ENCODE measurements around the gene MAGEA12.
"Not testable (repeated sequence)": the region's sequence is repeated elsewhere in the genome, so short reads cannot be mapped to it uniquely, and the experiment has no call there.

MAGEA12 gene

DNA sequence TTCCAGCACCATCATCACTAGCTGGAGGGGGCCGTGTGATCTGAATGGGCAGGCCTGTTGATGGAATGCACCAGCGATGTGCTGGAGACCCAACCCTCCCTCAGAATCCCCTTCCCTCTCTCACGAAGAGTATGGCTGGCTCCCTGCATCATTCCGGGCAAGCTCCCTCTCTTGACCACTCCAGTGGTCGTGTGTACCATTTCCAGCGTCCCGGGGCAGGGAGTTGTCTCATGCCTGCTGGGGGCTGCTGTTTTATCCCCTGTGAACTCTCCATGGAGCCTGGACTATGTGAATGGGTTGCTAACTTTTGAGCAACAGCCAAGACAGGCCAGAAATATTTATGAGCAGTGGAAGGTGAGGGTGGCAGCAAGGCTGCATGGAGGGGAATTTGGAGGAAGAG, 8.1 kb upstream of the MAGEA12 start:
- Histone ChIP-seq H3K9ac (ENCODE audit: insufficient read length, low read depth) (no peak overlapping the region), H3K4me3 (ENCODE audit: insufficient read length, low read depth) (no peak overlapping the region), H3K9me3 (ENCODE audit: insufficient read depth, low read length) (no peaks in the 10 kb centered on the region), H3K4me1 (ENCODE audit: insufficient read depth, insufficient read length) (no peaks in the 10 kb centered on the region), H3K36me3 (ENCODE audit: insufficient read depth, insufficient read length, low read length) (no peaks in the 10 kb centered on the region), H3K27me3 (ENCODE audit: insufficient read depth, insufficient read length) (no peaks in the 10 kb centered on the region)
- peak; percentile 0 for DNase-seq (ENCODE audit: low read depth, low spot score)
- TF ChIP-seq ZNF274 (IDR thresholded peaks at IDR 0.05; ENCODE audit: low read depth, low read length) (no peak), YY1 (IDR thresholded peaks at IDR 0.05; ENCODE audit: insufficient read depth, insufficient read length) (no peak), SUZ12 (IDR thresholded peaks at IDR 0.05; ENCODE audit: extremely low read depth, insufficient read depth, insufficient read length) (no peak)

DNA sequence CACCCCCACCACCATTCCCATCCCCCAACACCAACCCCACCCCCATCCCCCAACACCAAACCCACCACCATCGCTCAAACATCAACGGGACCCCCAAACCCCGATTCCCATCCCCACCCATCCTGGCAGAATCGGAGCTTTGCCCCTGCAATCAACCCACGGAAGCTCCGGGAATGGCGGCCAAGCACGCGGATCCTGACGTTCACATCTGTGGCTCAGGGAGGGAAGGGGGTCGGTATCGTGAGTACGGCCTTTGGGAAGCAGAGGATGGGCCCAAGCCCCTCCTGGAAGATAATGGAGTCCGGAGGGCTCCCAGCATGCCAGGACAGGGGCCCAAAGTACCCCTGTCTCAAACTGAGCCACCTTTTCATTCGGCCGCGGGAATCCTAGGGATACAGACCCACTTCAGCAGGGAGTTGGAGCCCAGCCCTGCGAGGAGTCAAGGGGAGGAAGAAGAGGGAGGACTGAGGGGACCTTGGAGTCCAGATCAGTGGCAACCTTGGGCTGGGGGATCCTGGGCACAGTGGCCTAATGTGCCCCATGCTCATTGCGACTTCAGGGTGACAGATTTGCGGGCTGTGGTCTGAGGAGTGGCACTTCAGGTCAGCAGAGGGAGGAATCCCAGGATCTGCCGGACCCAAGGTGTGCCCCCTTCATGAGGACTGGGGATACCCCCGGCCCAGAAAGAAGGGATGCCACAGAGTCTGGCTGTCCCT, 744 bp downstream of the MAGEA12 start:
- DNase-seq (ENCODE audit: low read depth, low spot score); H3K9me3 ChIP-seq (ENCODE audit: insufficient read depth, low read length); H3K36me3 ChIP-seq (ENCODE audit: insufficient read depth, insufficient read length, low read length); H3K4me3 ChIP-seq (ENCODE audit: insufficient read length, low read depth); H3K27me3 ChIP-seq (ENCODE audit: insufficient read depth, insufficient read length); H3K4me1 ChIP-seq (ENCODE audit: insufficient read depth, insufficient read length); H3K9ac ChIP-seq (ENCODE audit: insufficient read length, low read depth): not testable (repeated sequence)

DNA sequence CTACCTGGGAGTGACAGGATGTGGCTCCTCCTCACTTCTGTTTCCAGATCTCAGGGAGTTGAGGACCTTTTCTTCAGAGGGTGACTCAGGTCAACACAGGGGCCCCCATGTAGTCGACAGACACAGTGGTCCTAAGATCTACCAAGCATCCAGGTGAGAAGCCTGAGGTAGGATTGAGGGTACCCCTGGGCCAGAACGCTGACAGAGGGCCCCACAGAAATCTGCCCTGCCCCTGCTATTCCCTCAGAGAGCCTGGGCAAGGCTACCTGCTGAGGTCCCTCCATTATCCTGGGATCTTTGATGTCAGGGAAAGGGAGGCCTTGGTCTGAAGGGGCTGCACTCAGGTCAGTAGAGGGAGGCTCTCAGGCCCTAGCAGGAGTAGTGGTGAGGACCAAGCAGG, 1.5 kb downstream of the MAGEA12 start:
- no peak for DNase-seq (ENCODE audit: low read depth, low spot score)
- no peak overlapping the region for H3K9ac ChIP-seq (ENCODE audit: insufficient read length, low read depth)
- no peaks in the 10 kb centered on the region for H3K27me3 ChIP-seq (ENCODE audit: insufficient read depth, insufficient read length)
- H3K4me1 ChIP-seq (ENCODE audit: insufficient read depth, insufficient read length) = no peaks in the 10 kb centered on the region
- no peaks in the 10 kb centered on the region for H3K9me3 ChIP-seq (ENCODE audit: insufficient read depth, low read length)
- H3K36me3 ChIP-seq (ENCODE audit: insufficient read depth, insufficient read length, low read length) = no peaks in the 10 kb centered on the region
- no peak overlapping the region for H3K4me3 ChIP-seq (ENCODE audit: insufficient read length, low read depth)
- TF ChIP-seq YY1 (IDR thresholded peaks at IDR 0.05; ENCODE audit: insufficient read depth, insufficient read length) = no peak

DNA sequence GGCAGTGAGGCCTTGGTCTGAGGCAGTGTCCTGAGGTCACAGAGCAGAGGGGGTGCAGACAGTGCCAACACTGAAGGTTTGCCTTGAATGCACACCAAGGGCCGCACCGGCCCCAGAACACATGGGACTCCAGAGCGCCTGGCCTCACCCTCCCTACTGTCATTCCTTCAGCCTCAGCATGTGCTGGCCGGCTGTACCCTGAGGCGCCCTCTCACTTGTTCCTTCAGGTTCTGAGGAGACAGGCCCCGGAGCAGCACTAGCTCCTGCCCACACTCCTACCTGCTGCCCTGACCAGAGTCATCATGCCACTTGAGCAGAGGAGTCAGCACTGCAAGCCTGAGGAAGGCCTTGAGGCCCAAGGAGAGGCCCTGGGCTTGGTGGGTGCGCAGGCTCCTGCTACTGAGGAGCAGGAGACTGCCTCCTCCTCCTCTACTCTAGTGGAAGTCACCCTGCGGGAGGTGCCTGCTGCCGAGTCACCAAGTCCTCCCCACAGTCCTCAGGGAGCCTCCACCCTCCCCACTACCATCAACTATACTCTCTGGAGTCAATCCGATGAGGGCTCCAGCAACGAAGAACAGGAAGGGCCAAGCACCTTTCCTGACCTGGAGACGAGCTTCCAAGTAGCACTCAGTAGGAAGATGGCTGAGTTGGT, 2.4 kb downstream of the MAGEA12 start:
- no peak for TF ChIP-seq YY1 (IDR thresholded peaks at IDR 0.05; ENCODE audit: insufficient read depth, insufficient read length)
- TF ChIP-seq SUZ12 (IDR thresholded peaks at IDR 0.05; ENCODE audit: extremely low read depth, insufficient read depth, insufficient read length) = no peak
- H3K4me3 ChIP-seq (ENCODE audit: insufficient read length, low read depth) = no peak overlapping the region
- H3K9me3 ChIP-seq (ENCODE audit: insufficient read depth, low read length) = no peaks in the 10 kb centered on the region
- no peak overlapping the region for H3K9ac ChIP-seq (ENCODE audit: insufficient read length, low read depth)
- H3K4me1 ChIP-seq (ENCODE audit: insufficient read depth, insufficient read length) = no peaks in the 10 kb centered on the region
- no peaks in the 10 kb centered on the region for H3K36me3 ChIP-seq (ENCODE audit: insufficient read depth, insufficient read length, low read length)
- no peak for DNase-seq (ENCODE audit: low read depth, low spot score)
- no peaks in the 10 kb centered on the region for H3K27me3 ChIP-seq (ENCODE audit: insufficient read depth, insufficient read length)

DNA sequence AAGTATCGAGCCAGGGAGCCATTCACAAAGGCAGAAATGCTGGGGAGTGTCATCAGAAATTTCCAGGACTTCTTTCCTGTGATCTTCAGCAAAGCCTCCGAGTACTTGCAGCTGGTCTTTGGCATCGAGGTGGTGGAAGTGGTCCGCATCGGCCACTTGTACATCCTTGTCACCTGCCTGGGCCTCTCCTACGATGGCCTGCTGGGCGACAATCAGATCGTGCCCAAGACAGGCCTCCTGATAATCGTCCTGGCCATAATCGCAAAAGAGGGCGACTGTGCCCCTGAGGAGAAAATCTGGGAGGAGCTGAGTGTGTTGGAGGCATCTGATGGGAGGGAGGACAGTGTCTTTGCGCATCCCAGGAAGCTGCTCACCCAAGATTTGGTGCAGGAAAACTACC, 3.0 kb downstream of the MAGEA12 start:
- not testable (repeated sequence) for H3K4me3 ChIP-seq (ENCODE audit: insufficient read length, low read depth); H3K27me3 ChIP-seq (ENCODE audit: insufficient read depth, insufficient read length); DNase-seq (ENCODE audit: low read depth, low spot score); H3K36me3 ChIP-seq (ENCODE audit: insufficient read depth, insufficient read length, low read length); H3K9me3 ChIP-seq (ENCODE audit: insufficient read depth, low read length); H3K4me1 ChIP-seq (ENCODE audit: insufficient read depth, insufficient read length); H3K9ac ChIP-seq (ENCODE audit: insufficient read length, low read depth)

DNA sequence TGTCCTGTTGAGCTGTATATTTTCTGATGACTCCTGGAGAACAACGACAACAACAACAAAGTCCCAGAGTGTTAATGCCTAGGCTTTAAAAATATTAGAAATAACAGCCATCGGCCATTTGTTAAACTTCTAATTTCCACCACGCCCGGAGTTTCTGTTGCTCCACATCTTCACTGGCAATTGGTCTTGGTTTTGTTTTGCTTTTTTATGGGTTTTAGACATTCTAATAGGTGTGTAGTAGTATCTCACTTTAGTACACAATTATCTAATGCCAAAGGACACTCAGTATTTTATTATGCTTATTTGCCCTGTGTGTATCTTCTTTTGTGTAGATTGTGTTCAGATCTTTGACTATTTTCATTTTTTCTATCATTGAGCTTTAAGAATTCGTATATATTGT, 5.0 kb downstream of the MAGEA12 start:
- Histone ChIP-seq H3K9ac (ENCODE audit: insufficient read length, low read depth) (no peak overlapping the region), H3K4me1 (ENCODE audit: insufficient read depth, insufficient read length) (no peaks in the 10 kb centered on the region), H3K36me3 (ENCODE audit: insufficient read depth, insufficient read length, low read length) (no peaks in the 10 kb centered on the region), H3K27me3 (ENCODE audit: insufficient read depth, insufficient read length) (no peaks in the 10 kb centered on the region), H3K9me3 (ENCODE audit: insufficient read depth, low read length) (no peaks in the 10 kb centered on the region), H3K4me3 (ENCODE audit: insufficient read length, low read depth) (no peak overlapping the region)
- no peak for TF ChIP-seq SUZ12 (IDR thresholded peaks at IDR 0.05; ENCODE audit: extremely low read depth, insufficient read depth, insufficient read length)
- no peak for TF ChIP-seq YY1 (IDR thresholded peaks at IDR 0.05; ENCODE audit: insufficient read depth, insufficient read length)
- TF ChIP-seq ZNF274 (IDR thresholded peaks at IDR 0.05; ENCODE audit: low read depth, low read length) = no peak
- DNase-seq (ENCODE audit: low read depth, low spot score) = no peak

DNA sequence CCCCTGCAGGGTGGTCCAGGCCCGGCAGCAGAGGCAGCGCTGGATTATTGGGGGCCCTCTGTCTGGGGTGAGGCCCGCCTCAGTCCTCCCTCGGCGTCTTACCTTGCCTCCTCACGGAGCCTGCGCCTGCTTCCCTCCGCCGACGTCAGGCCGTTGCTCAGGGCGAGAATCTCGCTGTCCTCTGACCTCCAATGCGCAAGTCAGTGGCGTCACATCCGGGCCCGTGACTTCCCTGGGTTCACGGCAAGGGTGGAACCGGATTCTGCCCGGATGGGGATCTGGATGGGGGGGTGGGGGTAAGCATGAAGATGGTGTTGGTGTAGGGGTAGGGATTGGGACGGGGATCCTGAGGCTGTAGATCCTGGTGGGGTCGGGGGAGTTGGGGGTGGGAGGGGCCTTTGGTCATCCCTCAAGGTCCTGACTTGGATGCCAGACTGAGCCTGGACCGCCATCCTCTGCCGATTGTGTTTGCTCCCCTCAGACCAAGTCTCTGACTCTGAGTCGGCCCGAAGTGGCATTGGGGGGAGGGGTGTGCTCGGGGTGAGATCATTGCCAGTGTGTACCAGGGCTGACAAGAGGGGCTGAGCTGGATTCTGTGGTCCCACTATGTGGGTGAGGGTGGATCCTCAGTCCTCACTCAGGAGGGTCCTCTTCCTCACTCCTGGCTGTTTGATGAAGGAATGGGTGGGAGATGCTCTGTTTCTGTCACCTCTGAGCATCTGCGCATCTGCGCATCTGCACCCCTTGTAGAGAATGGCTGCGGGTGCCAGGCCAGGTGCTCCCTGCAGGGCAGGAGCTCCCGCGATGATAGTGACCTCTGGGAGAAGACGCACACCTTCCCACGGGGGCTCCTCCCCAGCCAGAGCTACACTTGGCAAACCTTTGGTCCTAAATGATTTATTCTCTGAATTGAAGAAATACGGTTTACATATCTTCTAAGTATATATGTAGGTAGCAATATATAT, 20.4 kb downstream of the MAGEA12 start, which contains the start of gene MAGEA2:
Gene MAGEA2, minus strand, starts transcription at position 157 of the 965 bp plus-strand sequence. CDS start 2,479 bp downstream, outside the sequence.
- not testable (repeated sequence) for H3K9ac ChIP-seq (ENCODE audit: insufficient read length, low read depth); H3K9me3 ChIP-seq (ENCODE audit: insufficient read depth, low read length); H3K4me3 ChIP-seq (ENCODE audit: insufficient read length, low read depth); H3K27me3 ChIP-seq (ENCODE audit: insufficient read depth, insufficient read length); DNase-seq (ENCODE audit: low read depth, low spot score); H3K4me1 ChIP-seq (ENCODE audit: insufficient read depth, insufficient read length); H3K36me3 ChIP-seq (ENCODE audit: insufficient read depth, insufficient read length, low read length)

DNA sequence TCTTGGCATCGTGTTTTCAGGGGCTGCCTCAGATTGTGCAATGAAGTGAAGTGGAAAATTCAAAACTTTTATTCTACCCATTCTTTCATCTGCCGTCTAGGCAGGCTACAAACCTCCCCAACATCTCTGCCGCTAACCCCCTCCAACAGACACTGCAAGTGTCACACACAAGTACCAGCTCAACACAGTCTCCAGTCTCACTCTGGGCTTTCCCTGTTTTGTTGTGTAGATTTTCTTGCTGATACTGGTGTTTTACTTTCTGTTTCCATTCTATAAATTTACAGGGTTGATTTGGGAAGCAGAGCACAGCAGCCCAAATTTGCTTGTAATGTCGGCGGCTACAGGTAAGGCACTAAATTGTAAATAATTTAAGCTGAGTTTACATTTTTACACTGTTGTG, 21.3 kb downstream of the MAGEA12 start:
- not testable (repeated sequence) for DNase-seq (ENCODE audit: low read depth, low spot score); H3K36me3 ChIP-seq (ENCODE audit: insufficient read depth, insufficient read length, low read length); H3K4me3 ChIP-seq (ENCODE audit: insufficient read length, low read depth); H3K9me3 ChIP-seq (ENCODE audit: insufficient read depth, low read length); H3K27me3 ChIP-seq (ENCODE audit: insufficient read depth, insufficient read length); H3K9ac ChIP-seq (ENCODE audit: insufficient read length, low read depth); H3K4me1 ChIP-seq (ENCODE audit: insufficient read depth, insufficient read length)

DNA sequence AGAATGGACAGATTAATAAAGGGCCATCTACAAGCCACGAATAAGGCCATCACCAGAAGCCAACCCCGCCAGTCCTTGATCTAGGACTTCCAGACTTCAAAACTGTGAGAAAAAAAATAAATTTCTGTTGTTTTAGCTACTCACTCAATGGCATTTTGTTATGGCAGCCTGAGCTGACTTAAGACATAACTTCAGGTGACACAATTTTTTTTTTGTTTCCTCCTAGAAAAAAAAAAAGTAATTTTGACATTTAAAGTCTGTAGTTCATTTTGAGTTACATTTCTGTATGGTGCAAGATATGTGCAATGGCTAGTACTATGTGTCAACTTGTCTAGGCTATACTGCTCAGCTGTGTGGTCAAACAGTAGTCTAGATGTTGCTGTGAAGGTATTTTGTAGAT, 25.4 kb downstream of the MAGEA12 start, which contains the start of gene CSAG3:
Gene CSAG3, plus strand, starts transcription at position 301 of the 400 bp plus-strand sequence.
- not testable (repeated sequence) for DNase-seq (ENCODE audit: low read depth, low spot score); H3K36me3 ChIP-seq (ENCODE audit: insufficient read depth, insufficient read length, low read length); H3K27me3 ChIP-seq (ENCODE audit: insufficient read depth, insufficient read length); H3K4me1 ChIP-seq (ENCODE audit: insufficient read depth, insufficient read length); H3K9me3 ChIP-seq (ENCODE audit: insufficient read depth, low read length); H3K9ac ChIP-seq (ENCODE audit: insufficient read length, low read depth); H3K4me3 ChIP-seq (ENCODE audit: insufficient read length, low read depth)

DNA sequence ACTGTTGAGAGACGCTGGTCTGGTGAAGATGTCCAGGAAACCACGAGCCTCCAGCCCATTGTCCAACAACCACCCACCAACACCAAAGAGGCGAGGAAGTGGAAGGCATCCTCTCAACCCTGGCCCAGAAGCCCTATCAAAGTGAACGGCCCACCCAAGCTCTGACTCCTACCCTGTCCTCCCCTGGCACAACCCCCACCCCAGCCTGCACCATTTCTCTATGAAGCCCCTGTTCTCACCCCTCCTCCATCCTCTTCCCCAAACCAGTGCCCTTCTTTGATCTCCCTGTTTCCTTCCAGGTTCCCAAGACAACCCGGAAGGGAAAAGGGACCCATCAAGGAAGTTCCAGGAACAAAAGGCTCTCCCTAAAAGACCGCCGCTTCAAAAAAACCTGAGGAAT, 26.0 kb downstream of the MAGEA12 start:
- not testable (repeated sequence) for H3K36me3 ChIP-seq (ENCODE audit: insufficient read depth, insufficient read length, low read length); H3K4me3 ChIP-seq (ENCODE audit: insufficient read length, low read depth); H3K27me3 ChIP-seq (ENCODE audit: insufficient read depth, insufficient read length); H3K9me3 ChIP-seq (ENCODE audit: insufficient read depth, low read length); DNase-seq (ENCODE audit: low read depth, low spot score); H3K9ac ChIP-seq (ENCODE audit: insufficient read length, low read depth); H3K4me1 ChIP-seq (ENCODE audit: insufficient read depth, insufficient read length)
